ENCODE measurements around the gene ADCY9. TPM values are rescaled to one million over a fixed set of nuclear protein-coding genes. Genes with fewer than 3 reads are reported as not detected.

Gene ADCY9
- total RNA-seq, 1 experiment from 2014 or later: 10.5 TPM

- no peak for DNase-seq
- no peaks in the 10 kb centered on the region for H3K9me2 ChIP-seq (ENCODE audit: insufficient read depth)
- H3K4me3 ChIP-seq: no peak overlapping the region
- H3F3A ChIP-seq (ENCODE audit: insufficient read depth, low read depth): no peaks in the 10 kb centered on the region
- no TSS peak for BruUV-seq (replicated peaks)
- H3K27me3 ChIP-seq (ENCODE audit: insufficient read depth, low read depth): no peaks in the 10 kb centered on the region
- CTCF ChIA-PET: no interaction called here
- H3K4me2 ChIP-seq: no peak overlapping the region
- no peak for TF ChIP-seq EZH2 (IDR thresholded peaks at IDR 0.05; ENCODE audit: low read depth)
- TF ChIP-seq, protein P1, sequence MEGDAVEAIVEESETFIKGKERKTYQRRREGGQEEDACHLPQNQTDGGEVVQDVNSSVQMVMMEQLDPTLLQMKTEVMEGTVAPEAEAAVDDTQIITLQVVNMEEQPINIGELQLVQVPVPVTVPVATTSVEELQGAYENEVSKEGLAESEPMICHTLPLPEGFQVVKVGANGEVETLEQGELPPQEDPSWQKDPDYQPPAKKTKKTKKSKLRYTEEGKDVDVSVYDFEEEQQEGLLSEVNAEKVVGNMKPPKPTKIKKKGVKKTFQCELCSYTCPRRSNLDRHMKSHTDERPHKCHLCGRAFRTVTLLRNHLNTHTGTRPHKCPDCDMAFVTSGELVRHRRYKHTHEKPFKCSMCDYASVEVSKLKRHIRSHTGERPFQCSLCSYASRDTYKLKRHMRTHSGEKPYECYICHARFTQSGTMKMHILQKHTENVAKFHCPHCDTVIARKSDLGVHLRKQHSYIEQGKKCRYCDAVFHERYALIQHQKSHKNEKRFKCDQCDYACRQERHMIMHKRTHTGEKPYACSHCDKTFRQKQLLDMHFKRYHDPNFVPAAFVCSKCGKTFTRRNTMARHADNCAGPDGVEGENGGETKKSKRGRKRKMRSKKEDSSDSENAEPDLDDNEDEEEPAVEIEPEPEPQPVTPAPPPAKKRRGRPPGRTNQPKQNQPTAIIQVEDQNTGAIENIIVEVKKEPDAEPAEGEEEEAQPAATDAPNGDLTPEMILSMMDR (conservative IDR thresholded peaks at IDR 0.05): no peak
- H3K27ac ChIP-seq: no peak overlapping the region
- POLR2A ChIA-PET (ENCODE audit: unreplicated experiment): no interaction called here
- no peaks in the 10 kb centered on the region for H4K20me1 ChIP-seq (ENCODE audit: insufficient read depth)
- H3K4me1 ChIP-seq (replicated peaks; ENCODE audit: insufficient read depth): no peaks in the 10 kb centered on the region
- no peak overlapping the region for H2AFZ ChIP-seq
- intact Hi-C loops (cut with micrococcal nuclease; ENCODE audit: unreplicated experiment): no loop called here
- no peaks in the 10 kb centered on the region for H3K9me3 ChIP-seq (ENCODE audit: insufficient read depth, low read depth)
- no peaks in the 10 kb centered on the region for H3K79me2 ChIP-seq (ENCODE audit: low read depth)
- no peaks in the 10 kb centered on the region for H3K36me3 ChIP-seq (ENCODE audit: low read depth)
Measured at GRCh38 chr16:4003576-4003975, 112.7 kb downstream of the ADCY9 start.

DNA sequence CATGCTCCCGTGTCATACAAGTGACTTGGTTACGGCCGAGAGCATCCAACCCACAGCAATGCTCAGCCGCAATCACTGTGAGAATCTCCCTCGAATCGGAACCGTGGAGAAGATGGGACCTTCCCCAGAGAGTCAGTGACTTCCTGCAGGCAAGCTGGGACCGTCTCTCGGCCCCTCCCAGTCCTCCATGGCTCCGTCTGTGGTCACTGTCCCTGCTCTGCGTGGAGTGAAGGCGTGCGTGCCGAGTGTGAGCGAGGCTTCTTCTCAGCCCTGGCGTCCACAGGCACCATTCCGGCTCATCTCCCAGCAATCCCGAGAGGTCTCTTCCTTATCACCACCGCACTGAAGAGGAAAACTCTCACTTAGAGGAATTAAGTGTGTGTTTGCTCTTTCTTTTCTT is 113.1 kb downstream of the ADCY9 start:
- no peak overlapping the region for H2AFZ ChIP-seq
- H3K4me3 ChIP-seq: no peak overlapping the region
- no peaks in the 10 kb centered on the region for H3K36me3 ChIP-seq (ENCODE audit: low read depth)
- ChIA-PET CTCF (no interaction called here), POLR2A (ENCODE audit: unreplicated experiment) (no interaction called here)
- no peaks in the 10 kb centered on the region for H4K20me1 ChIP-seq (ENCODE audit: insufficient read depth)
- no peaks in the 10 kb centered on the region for H3K27me3 ChIP-seq (ENCODE audit: insufficient read depth, low read depth)
- H3K79me2 ChIP-seq (ENCODE audit: low read depth): no peaks in the 10 kb centered on the region
- DNase-seq: no peak
- no peak overlapping the region for H3K4me2 ChIP-seq
- TF ChIP-seq, protein P1 (conservative IDR thresholded peaks at IDR 0.05): no peak
- no peak for TF ChIP-seq EZH2 (IDR thresholded peaks at IDR 0.05; ENCODE audit: low read depth)
- no peaks in the 10 kb centered on the region for H3F3A ChIP-seq (ENCODE audit: insufficient read depth, low read depth)
- H3K27ac ChIP-seq: no peak overlapping the region
- H3K4me1 ChIP-seq (replicated peaks; ENCODE audit: insufficient read depth): no peaks in the 10 kb centered on the region
- intact Hi-C loops (cut with micrococcal nuclease; ENCODE audit: unreplicated experiment): no loop called here
- H3K9me2 ChIP-seq (ENCODE audit: insufficient read depth): no peaks in the 10 kb centered on the region
- BruUV-seq (replicated peaks): no TSS peak
- no peaks in the 10 kb centered on the region for H3K9me3 ChIP-seq (ENCODE audit: insufficient read depth, low read depth)

GRCh38 chr16:4002121-4002520 is 114.1 kb downstream of the ADCY9 start:
- Histone ChIP-seq H3K4me1 (replicated peaks; ENCODE audit: insufficient read depth) (no peaks in the 10 kb centered on the region), H2AFZ (no peak overlapping the region), H3K4me2 (no peak overlapping the region), H3K27me3 (ENCODE audit: insufficient read depth, low read depth) (no peaks in the 10 kb centered on the region), H4K20me1 (ENCODE audit: insufficient read depth) (no peaks in the 10 kb centered on the region), H3F3A (ENCODE audit: insufficient read depth, low read depth) (no peaks in the 10 kb centered on the region), H3K4me3 (no peak overlapping the region), H3K27ac (no peak overlapping the region), H3K36me3 (ENCODE audit: low read depth) (no peaks in the 10 kb centered on the region), H3K9me3 (ENCODE audit: insufficient read depth, low read depth) (no peaks in the 10 kb centered on the region), H3K9me2 (ENCODE audit: insufficient read depth) (no peaks in the 10 kb centered on the region), H3K79me2 (ENCODE audit: low read depth) (no peaks in the 10 kb centered on the region)
- TF ChIP-seq, protein P1 (conservative IDR thresholded peaks at IDR 0.05): no peak
- TF ChIP-seq EZH2 (IDR thresholded peaks at IDR 0.05; ENCODE audit: low read depth): no peak
- POLR2A ChIA-PET (ENCODE audit: unreplicated experiment): interaction anchor here (0.6 kb wide), 1 partner anchor 11 kb away, joined by 6 read pairs; no protein-coding TSS in a partner anchor
- no peak for DNase-seq
- intact Hi-C loops (cut with micrococcal nuclease; ENCODE audit: unreplicated experiment): no loop called here
- CTCF ChIA-PET: no interaction called here
- no TSS peak for BruUV-seq (replicated peaks)

Measured in PC-9 (cell line).